ENCODE data around the gene SLC22A4.

The SLC22A4 gene

DNA sequence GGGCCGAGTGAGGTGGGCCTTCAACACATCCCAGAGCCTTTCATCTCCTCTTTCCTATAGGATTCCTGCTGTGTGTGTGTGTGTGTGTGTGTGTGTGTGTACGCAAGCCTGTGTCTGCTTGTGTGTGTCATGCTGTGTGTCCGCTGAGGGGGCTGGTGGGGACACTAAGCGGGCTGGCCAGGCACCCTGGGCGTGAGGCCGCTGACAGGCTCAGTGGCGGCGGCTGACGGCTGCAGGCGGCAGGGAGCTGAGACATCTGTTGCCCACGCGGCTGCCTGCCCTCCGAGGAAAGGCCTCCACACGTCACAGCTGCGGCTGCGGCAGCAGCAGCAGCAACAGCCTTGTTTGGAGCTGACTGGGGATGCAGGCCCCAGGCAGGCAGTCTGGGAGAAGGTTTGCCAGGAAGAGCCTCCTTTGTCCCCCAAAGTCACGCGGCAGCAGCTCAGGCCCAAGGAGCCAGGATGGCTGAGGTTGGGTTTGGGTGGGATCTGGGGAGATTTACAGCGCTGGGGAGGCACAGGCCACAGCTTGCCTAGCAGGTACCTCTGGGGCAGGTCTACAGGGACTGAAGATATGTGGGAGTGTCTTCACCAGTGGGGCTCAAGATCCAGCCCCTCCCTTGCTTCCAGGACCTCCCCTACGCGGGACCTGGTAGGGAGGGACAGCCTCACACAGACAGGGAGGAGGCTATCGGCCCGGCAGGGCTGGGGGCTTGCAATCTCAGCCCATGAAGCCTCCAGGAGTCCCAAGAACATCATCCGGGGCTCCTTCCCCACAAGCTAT is 34.9 kb upstream of the SLC22A4 start:
- no peaks in the 10 kb centered on the region for H3K9me3 ChIP-seq (replicated peaks; ENCODE audit: insufficient read depth, low read length)

DNA sequence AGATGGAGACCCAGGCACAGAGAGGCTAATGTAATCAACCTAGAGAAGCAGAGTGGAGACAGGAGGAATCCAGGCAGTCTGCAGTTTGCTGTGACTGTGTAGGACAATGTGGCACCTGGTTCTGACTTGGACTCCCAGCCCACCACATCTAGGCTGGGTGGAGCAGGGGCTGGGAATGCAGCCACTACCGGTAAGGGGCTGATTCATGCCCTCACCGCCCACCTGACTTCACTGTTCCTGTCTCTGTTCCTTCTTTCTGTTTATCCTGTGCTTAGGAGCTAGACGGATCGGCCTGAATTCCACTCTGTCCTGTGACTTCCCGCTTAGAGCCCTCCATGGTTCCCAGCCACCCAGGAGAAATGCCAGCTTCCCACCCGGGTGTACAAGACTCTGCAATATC is 34.1 kb upstream of the SLC22A4 start:
- Histone ChIP-seq H3K9ac (ENCODE audit: low read length) (no peak overlapping the region), H3K9me3 (replicated peaks; ENCODE audit: insufficient read depth, low read length) (no peaks in the 10 kb centered on the region), H3K4me3 (ENCODE audit: low read length) (no peak overlapping the region), H3K27ac (ENCODE audit: low read length) (no peak overlapping the region), H3K27me3 (replicated peaks; ENCODE audit: insufficient read depth, low read length) (no peaks in the 10 kb centered on the region), H3K36me3 (replicated peaks; ENCODE audit: insufficient read depth, low read length) (no peaks in the 10 kb centered on the region), H2AFZ (ENCODE audit: low read length) (no peak overlapping the region), H3K4me2 (ENCODE audit: low read depth, low read length) (no peak overlapping the region), H3K9me2 (replicated peaks; ENCODE audit: insufficient read depth, low read length) (no peaks in the 10 kb centered on the region), H3K4me1 (ENCODE audit: low read length) (no peaks in the 10 kb centered on the region), H3F3A (ENCODE audit: insufficient read depth, low read length) (no peaks in the 10 kb centered on the region), H4K20me1 (ENCODE audit: insufficient read depth, low read length) (no peaks in the 10 kb centered on the region), H3K79me2 (ENCODE audit: low read length) (no peaks in the 10 kb centered on the region)
- DNase-seq: no peak
- TF ChIP-seq, protein P1, sequence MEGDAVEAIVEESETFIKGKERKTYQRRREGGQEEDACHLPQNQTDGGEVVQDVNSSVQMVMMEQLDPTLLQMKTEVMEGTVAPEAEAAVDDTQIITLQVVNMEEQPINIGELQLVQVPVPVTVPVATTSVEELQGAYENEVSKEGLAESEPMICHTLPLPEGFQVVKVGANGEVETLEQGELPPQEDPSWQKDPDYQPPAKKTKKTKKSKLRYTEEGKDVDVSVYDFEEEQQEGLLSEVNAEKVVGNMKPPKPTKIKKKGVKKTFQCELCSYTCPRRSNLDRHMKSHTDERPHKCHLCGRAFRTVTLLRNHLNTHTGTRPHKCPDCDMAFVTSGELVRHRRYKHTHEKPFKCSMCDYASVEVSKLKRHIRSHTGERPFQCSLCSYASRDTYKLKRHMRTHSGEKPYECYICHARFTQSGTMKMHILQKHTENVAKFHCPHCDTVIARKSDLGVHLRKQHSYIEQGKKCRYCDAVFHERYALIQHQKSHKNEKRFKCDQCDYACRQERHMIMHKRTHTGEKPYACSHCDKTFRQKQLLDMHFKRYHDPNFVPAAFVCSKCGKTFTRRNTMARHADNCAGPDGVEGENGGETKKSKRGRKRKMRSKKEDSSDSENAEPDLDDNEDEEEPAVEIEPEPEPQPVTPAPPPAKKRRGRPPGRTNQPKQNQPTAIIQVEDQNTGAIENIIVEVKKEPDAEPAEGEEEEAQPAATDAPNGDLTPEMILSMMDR (IDR thresholded peaks at IDR 0.05; ENCODE audit: low read length): no peak
- TF ChIP-seq EZH2 (optimal IDR thresholded peaks at IDR 0.05; ENCODE audit: low read depth, low read length): no peak
- no peak for TF ChIP-seq EZH2phosphoT487 (IDR thresholded peaks at IDR 0.05; ENCODE audit: low read length)

More for the DNA sequence above, 34.9 kb upstream of the SLC22A4 start:
- no peak overlapping the region for H3K4me2 ChIP-seq (ENCODE audit: low read depth, low read length)
- no peaks in the 10 kb centered on the region for H3K27me3 ChIP-seq (replicated peaks; ENCODE audit: insufficient read depth, low read length)
- no peaks in the 10 kb centered on the region for H3K4me1 ChIP-seq (ENCODE audit: low read length)
- H3K9me2 ChIP-seq (replicated peaks; ENCODE audit: insufficient read depth, low read length): no peaks in the 10 kb centered on the region
- no peak overlapping the region for H3K9ac ChIP-seq (ENCODE audit: low read length)
- no peaks in the 10 kb centered on the region for H3K36me3 ChIP-seq (replicated peaks; ENCODE audit: insufficient read depth, low read length)
- no peak for TF ChIP-seq EZH2phosphoT487 (IDR thresholded peaks at IDR 0.05; ENCODE audit: low read length)
- TF ChIP-seq, protein P1 (IDR thresholded peaks at IDR 0.05; ENCODE audit: low read length): no peak
- no peak for TF ChIP-seq EZH2 (optimal IDR thresholded peaks at IDR 0.05; ENCODE audit: low read depth, low read length)
- no peaks in the 10 kb centered on the region for H3F3A ChIP-seq (ENCODE audit: insufficient read depth, low read length)
- DNase-seq: no peak
- H2AFZ ChIP-seq (ENCODE audit: low read length): no peak overlapping the region
- H4K20me1 ChIP-seq (ENCODE audit: insufficient read depth, low read length): no peaks in the 10 kb centered on the region
- no peak overlapping the region for H3K27ac ChIP-seq (ENCODE audit: low read length)
- H3K79me2 ChIP-seq (ENCODE audit: low read length): no peaks in the 10 kb centered on the region
- H3K4me3 ChIP-seq (ENCODE audit: low read length): no peak overlapping the region

DNA sequence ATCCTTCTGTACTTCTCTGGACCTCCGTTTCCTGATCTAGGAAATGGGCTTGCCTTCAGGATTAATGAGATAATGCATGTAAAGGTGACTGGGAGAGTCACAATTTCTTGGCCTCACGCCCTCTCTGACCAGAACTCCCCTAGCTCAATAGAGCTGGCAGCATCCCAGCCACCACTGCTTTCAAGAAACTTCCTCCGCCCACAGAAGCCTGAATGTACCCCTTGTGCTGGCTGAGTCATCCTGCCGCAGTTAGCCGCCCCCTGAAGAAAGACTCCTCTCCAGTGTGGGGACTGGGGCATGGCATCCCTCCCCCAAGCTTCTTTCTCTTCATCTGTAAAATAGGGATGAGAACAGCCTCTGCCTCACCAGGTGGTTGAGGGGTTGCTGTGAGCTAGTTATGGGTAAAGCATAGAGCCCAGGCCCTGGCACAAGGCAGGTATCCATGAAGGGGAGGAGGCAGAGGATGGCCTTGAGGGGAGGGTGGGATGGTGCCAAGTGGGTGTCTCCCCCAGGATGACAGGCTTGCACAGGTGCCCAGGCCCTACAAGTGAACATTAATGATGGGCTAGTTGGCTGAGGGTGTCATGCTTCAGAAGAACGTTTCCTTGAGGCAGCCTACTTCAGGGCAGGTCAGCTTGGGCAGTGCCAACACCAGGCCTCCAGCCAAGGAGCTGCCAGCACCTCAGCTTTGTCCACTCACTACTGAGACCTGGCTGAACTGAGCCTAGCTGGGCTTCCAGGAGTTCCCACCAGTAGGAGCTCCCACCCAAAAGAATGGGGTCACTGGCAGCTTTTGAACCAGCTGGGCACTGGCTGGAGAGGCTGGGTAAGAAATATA is 33.3 kb upstream of the SLC22A4 start:
- Histone ChIP-seq H3K4me2 (ENCODE audit: low read depth, low read length) (no peak overlapping the region), H3K9me3 (replicated peaks; ENCODE audit: insufficient read depth, low read length) (no peaks in the 10 kb centered on the region), H2AFZ (ENCODE audit: low read length) (no peak overlapping the region), H3K9me2 (replicated peaks; ENCODE audit: insufficient read depth, low read length) (no peaks in the 10 kb centered on the region), H3F3A (ENCODE audit: insufficient read depth, low read length) (no peaks in the 10 kb centered on the region), H3K4me3 (ENCODE audit: low read length) (no peak overlapping the region), H3K9ac (ENCODE audit: low read length) (no peak overlapping the region), H3K79me2 (ENCODE audit: low read length) (no peaks in the 10 kb centered on the region), H4K20me1 (ENCODE audit: insufficient read depth, low read length) (no peaks in the 10 kb centered on the region), H3K4me1 (ENCODE audit: low read length) (no peaks in the 10 kb centered on the region), H3K27me3 (replicated peaks; ENCODE audit: insufficient read depth, low read length) (no peaks in the 10 kb centered on the region), H3K36me3 (replicated peaks; ENCODE audit: insufficient read depth, low read length) (no peaks in the 10 kb centered on the region), H3K27ac (ENCODE audit: low read length) (no peak overlapping the region)
- TF ChIP-seq EZH2phosphoT487 (IDR thresholded peaks at IDR 0.05; ENCODE audit: low read length) (no peak), EZH2 (optimal IDR thresholded peaks at IDR 0.05; ENCODE audit: low read depth, low read length) (no peak)
- TF ChIP-seq, protein P1 (IDR thresholded peaks at IDR 0.05; ENCODE audit: low read length): no peak
- no peak for DNase-seq

Measured in MM.1S (cell line).